Fibroblast of pulmonary artery (primary cell): ENCODE data around the gene TNFRSF14.

ENCODE experiments used
- DNase-seq: peaks from one replicate; pipeline ENCODE4 v3.0.0-alpha.2; 2010; ENCODE audit warnings: low read depth
- H3K4me3 ChIP-seq: replicated peaks from 2 replicates; pipeline ENCODE4 v1.5.1; 2011; ENCODE audit warnings: low read depth, mild to moderate bottlenecking, control low read depth, low read length, moderate library complexity
- CTCF ChIP-seq: IDR thresholded peaks from 2 replicates; pipeline ENCODE4 v1.5.1; 2011; ENCODE audit warnings: mild to moderate bottlenecking, control low read depth, low read length, inconsistent platforms; ENCODE audit errors: missing control alignments

The TNFRSF14 gene

DNA sequence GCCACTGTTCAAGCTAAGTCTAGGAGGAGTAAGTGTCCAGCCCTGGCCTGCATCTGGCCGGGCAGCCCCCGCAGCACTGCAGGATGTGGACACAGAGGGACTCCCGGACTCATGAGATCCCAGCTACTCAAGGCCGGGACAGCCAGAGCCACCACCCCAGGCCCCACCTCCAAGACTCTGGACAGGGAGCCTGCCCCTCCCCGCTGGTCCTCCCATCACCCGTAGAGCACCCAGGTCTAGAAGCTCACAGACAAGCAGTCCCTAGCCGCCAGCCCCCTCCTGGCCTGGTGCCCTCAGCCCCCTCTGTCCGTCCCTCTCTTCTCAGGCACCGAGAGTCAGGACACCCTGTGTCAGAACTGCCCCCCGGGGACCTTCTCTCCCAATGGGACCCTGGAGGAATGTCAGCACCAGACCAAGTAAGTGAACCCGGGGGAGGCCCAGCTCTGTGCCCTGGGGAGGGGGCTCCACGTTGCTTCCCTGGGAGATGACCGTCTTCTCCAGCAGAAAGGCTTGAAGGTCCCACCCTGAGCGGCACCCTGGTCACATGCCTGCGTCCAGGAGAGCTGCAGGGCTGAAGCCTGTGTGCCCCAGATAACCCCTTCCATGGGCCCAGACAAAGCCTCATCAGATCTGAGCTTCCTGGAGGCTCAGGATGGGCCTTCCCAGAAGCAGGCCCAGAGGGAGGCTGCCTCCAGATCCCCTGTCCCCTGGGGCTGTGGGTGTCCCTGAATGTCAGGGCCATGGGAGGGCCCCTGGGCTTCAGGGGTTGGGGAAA lies 4.3 kb downstream of the TNFRSF14 start:
- TF ChIP-seq CTCF: no peak
- DNase-seq: no peak
- H3K4me3 ChIP-seq: no peak overlapping the region

GRCh38 chr1:2561446-2561845 lies 5.3 kb downstream of the TNFRSF14 start:
- no peak overlapping the region for H3K4me3 ChIP-seq
- TF ChIP-seq CTCF: no peak
- no peak for DNase-seq

DNA sequence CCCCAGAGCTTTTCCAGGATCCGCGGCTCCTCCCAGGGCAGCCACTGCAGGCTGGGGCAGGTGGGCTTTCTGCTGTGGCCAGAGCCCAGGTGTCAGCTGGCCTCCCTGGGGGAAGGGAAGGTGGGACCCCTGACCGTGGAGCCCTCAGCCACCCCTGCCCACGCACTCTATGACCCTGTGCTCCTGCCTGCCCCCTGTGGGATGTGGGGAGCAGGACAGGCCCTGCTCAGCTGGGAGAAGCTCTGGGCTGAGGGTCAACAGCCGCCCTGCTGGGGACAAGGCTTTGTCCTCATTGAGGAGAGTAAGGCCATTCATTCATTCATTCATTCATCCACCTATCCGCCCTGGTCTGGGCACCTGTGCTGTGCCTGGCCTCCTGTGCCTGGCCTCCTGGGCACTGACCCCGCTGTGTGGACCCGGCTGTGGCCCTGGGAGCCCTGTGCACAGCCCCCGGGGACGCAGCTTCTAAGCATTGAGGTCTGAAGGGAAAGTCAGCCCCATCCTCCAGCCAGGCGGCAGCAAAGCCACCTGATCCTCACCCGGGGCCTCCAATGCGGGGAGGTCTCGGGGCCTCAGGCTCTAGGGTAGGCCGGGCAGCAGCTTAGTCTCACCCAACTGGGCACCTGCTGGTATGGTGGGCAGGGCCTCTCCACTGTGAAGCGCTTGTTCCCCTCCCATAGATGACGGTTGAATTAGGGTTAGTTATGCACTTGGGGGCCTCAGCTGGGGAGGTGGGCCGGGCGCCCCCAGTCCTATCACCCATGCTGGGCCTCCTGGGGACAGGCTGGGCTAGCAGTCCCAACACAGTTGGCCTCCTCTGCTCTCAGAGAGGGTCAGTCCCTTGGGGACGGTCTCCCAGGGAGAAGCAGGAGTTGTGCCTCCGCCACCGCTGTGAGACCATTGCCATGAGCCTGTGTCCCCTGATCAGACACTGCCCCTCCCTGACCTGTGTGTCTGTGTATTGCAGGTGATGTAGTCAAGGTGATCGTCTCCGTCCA lies 6.0 kb downstream of the TNFRSF14 start:
- no peak overlapping the region for H3K4me3 ChIP-seq
- DNase-seq: no peak
- TF ChIP-seq CTCF: peak; percentile 34

- DNase-seq: no peak
- no peak overlapping the region for H3K4me3 ChIP-seq
- no peak for TF ChIP-seq CTCF
These were observed 7.0 kb downstream of the TNFRSF14 start for GRCh38 chr1:2563205-2563604.

DNA sequence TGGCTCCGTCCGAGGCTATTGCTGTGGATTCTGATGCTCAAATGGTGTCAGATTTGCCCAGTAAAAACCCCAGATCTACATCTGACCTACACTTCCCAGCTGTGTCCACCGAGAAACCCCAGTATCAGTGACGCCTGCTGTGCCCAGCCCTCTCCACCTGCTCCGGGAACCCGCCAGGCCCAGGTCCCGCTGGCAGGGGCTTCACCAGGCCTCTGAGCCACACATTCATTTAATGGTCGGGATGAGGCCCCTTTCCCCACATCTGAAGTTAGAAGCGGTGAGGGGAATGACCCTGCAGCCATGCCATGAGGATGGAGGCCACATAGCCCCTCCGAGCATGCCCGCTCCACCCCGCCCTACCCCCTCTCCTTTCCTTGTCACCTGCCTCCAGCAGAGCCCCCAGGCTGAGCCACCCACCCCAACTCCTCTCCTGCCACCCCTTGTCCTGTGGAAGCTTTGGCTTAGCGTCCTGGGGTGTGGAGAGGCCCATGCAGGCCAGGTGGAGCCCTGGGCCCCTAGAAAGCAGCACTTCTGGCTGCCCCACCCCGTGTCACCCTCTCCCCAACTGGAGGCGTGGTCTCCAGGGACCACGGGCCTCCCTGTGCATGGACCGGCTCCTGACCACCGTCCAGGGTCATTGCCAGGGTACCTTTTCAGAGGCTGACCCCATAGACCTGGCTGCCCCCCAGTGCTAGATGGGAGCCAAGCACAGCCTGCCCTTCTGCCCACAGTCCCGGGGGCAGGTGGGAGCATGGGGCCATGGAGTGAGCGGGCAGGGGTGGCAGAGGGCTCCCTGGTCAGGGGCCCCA lies 8.0 kb downstream of the TNFRSF14 start:
- TF ChIP-seq CTCF: no peak
- no peak for DNase-seq
- H3K4me3 ChIP-seq: no peak overlapping the region

- TF ChIP-seq CTCF: no peak
- no peak for DNase-seq
- H3K4me3 ChIP-seq: no peak overlapping the region
These were observed 8.7 kb downstream of the TNFRSF14 start for GRCh38 chr1:2564815-2565374.
